ENCODE results near the gene FALEC. TPM values are rescaled to one million over a fixed set of nuclear protein-coding genes. Genes with fewer than 3 reads are reported as not detected.
A peak's percentile ranks its signal among the peaks of the same experiment; 100 is the strongest.

FALEC gene
- total and polyA plus RNA-seq, 2 donors from 2014 or later = not detected

DNA sequence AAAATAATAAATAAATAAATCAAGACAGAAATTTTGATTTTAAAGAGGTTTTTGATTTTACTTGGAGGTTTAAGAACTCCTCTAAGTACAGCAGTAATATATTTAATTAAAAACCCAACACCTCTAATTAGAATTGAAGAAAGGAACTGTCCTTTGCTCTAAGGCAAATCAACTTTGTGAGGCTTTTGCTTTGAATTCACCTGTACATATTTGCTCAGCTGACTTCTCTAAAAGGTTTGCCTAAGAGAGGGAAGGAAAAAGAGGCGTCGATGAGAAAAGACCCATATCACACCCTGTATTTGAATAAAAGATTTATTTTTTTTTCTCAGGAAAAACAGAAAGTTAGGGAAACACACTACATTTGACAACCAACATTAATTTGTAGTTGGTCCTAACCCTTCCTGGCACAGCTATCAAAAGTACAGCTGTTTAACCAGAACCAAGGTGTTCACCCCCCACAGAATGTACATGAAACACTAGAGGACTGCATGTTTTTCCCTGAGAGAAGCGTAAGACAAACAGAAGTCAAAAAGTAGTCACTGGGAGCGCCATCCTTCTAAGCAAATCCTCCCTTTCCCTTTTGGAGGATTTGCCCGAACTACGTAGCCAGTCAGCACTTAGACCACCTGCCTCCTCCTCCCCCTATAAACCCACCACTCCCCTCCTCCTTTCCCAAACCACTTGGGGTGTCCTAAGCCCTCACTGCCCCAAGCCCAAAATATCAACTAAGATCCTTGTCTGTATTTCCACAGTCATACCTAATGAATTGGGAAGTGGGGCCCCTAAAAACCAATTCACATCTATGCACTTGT, 58.9 kb downstream of the FALEC start:
- no peak for FAIRE-seq
- Histone ChIP-seq H3K9ac (ENCODE audit: low read length in 3 of 3) (peak overlapping the region in 2 of 3 donors; percentile 74 to 98), H3K4me1 (ENCODE audit: control insufficient read depth in 2 of 3, insufficient read depth in 2 of 3, low read depth in 1 of 3, low read length in 3 of 3) (peaks cover 7 to 32% (median 17%) of the 10 kb centered on the region in 3 donors), H3K27me3 (ENCODE audit: control insufficient read depth, insufficient read depth, low read length) (no peaks in the 10 kb centered on the region), H3K9me3 (ENCODE audit: control insufficient read depth in 2 of 3, insufficient read depth in 1 of 3, low read length in 3 of 3) (no peaks in the 10 kb centered on the region), H3K27ac (ENCODE audit: low read depth in 2 of 2, low read length in 2 of 2) (peak overlapping the region; percentile 71 to 100), H3K36me3 (ENCODE audit: control insufficient read depth in 2 of 3, insufficient read depth in 3 of 3, low read length in 3 of 3) (peaks cover 17 to 65% (median 36%) of the 10 kb centered on the region in 3 donors), H3K4me3 (ENCODE audit: low read length in 3 of 3) (peak overlapping the region; percentile 11 to 99 (median 96))
- no peak for DNase-seq
- intact Hi-C loops (cut with DNase I) = loop anchor here (10.0 kb wide), 1 partner anchor 50 kb away; the partner anchor contains the start of gene ENSA
- TF ChIP-seq, protein P1, sequence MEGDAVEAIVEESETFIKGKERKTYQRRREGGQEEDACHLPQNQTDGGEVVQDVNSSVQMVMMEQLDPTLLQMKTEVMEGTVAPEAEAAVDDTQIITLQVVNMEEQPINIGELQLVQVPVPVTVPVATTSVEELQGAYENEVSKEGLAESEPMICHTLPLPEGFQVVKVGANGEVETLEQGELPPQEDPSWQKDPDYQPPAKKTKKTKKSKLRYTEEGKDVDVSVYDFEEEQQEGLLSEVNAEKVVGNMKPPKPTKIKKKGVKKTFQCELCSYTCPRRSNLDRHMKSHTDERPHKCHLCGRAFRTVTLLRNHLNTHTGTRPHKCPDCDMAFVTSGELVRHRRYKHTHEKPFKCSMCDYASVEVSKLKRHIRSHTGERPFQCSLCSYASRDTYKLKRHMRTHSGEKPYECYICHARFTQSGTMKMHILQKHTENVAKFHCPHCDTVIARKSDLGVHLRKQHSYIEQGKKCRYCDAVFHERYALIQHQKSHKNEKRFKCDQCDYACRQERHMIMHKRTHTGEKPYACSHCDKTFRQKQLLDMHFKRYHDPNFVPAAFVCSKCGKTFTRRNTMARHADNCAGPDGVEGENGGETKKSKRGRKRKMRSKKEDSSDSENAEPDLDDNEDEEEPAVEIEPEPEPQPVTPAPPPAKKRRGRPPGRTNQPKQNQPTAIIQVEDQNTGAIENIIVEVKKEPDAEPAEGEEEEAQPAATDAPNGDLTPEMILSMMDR (IDR thresholded peaks at IDR 0.05; ENCODE audit: borderline replicate concordance, extremely low read depth, insufficient read depth) = no peak

GRCh38 chr1:150575072-150575489, 59.5 kb downstream of the FALEC start:
- H3K9me3 ChIP-seq (ENCODE audit: control insufficient read depth in 2 of 3, insufficient read depth in 1 of 3, low read length in 3 of 3) = no peaks in the 10 kb centered on the region
- peak overlapping the region in 2 of 3 donors; percentile 96 to 99 for H3K4me3 ChIP-seq (ENCODE audit: low read length in 3 of 3)
- no peaks in the 10 kb centered on the region for H3K27me3 ChIP-seq (ENCODE audit: control insufficient read depth, insufficient read depth, low read length)
- FAIRE-seq (no peak), DNase-seq (no peak)
- H3K9ac ChIP-seq (ENCODE audit: low read length in 3 of 3) = peak overlapping the region in 2 of 3 donors; percentile 98 to 100
- TF ChIP-seq, protein P1 (IDR thresholded peaks at IDR 0.05; ENCODE audit: borderline replicate concordance, extremely low read depth, insufficient read depth) = no peak
- peaks cover 10 to 32% (median 14%) of the 10 kb centered on the region in 3 donors for H3K4me1 ChIP-seq (ENCODE audit: control insufficient read depth in 2 of 3, insufficient read depth in 2 of 3, low read depth in 1 of 3, low read length in 3 of 3)
- intact Hi-C loops (cut with DNase I) = loop anchor here (10.0 kb wide), 1 partner anchor 50 kb away; the partner anchor contains the start of gene ENSA
- H3K36me3 ChIP-seq (ENCODE audit: control insufficient read depth in 2 of 3, insufficient read depth in 3 of 3, low read length in 3 of 3) = peaks cover 17 to 65% (median 36%) of the 10 kb centered on the region in 3 donors
- peak overlapping the region; percentile 71 to 100 for H3K27ac ChIP-seq (ENCODE audit: low read depth in 2 of 2, low read length in 2 of 2)

DNA sequence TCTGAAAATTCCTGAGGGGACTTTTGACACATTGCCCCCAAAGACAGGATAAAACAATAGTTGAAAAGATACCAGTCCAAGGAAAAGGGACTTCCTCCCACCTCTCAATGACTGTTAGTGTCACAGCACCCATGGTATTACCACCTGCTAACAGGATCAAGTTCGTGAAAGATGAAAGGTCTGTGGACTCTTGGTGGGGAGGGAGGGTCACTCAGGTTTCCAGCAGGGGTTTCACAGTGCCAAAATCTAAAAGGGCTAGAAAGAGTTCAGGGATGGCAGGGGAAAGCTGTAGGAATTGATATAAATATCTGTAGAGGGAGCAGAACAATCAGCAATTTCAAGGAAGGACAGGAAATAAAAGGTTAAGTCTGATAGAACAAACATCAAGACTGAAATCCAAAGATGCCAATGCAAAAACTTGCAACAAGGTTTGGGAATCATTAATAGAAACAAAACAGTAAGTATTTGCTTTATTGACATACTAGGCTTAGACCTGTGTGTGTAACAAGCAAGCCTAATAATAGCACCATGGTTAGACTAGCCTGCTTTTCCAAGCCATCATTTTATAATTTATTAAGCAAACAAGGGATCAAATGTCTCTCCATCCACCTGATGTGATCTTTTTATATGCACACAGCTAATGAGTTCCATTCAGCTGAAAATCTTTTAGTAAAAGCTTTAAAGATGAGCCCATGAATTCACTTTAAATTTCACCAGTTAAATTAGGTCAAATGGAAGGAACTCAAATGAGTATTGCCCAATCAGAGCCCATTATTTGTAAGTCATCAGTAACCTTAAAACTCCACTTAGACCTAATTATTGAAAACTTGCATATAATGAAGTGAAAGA, 60.2 kb downstream of the FALEC start:
- Histone ChIP-seq H3K27ac (ENCODE audit: low read depth in 2 of 2, low read length in 2 of 2) (peak overlapping the region; percentile 71 to 100), H3K4me3 (ENCODE audit: low read length in 3 of 3) (peak overlapping the region; percentile 96 to 99 (median 97)), H3K9me3 (ENCODE audit: control insufficient read depth in 2 of 3, insufficient read depth in 1 of 3, low read length in 3 of 3) (no peaks in the 10 kb centered on the region), H3K4me1 (ENCODE audit: control insufficient read depth in 2 of 3, insufficient read depth in 2 of 3, low read depth in 1 of 3, low read length in 3 of 3) (peaks cover 10 to 30% (median 18%) of the 10 kb centered on the region in 3 donors), H3K9ac (ENCODE audit: low read length in 3 of 3) (peak overlapping the region; percentile 98 to 100 (median 98)), H3K36me3 (ENCODE audit: control insufficient read depth in 2 of 3, insufficient read depth in 3 of 3, low read length in 3 of 3) (peaks cover 17 to 65% (median 36%) of the 10 kb centered on the region in 3 donors), H3K27me3 (ENCODE audit: control insufficient read depth, insufficient read depth, low read length) (no peaks in the 10 kb centered on the region)
- FAIRE-seq = no peak
- no peak for DNase-seq
- TF ChIP-seq, protein P1 (IDR thresholded peaks at IDR 0.05; ENCODE audit: borderline replicate concordance, extremely low read depth, insufficient read depth) = no peak
- intact Hi-C loops (cut with DNase I) = loop anchor here (10.0 kb wide), 1 partner anchor 49 kb away; the partner anchor contains the start of gene ENSA

Measured in kidney (tissue), 14 donors.